Head of caudate nucleus (tissue), 42 donors: ENCODE measurements around the gene RBM26.

Source experiments
- DNase-seq, 42 donors: peaks; one replicate each; pipeline versions ENCODE4 v3.0.0 to v3.0.0-alpha.2; 2020 to 2021; ENCODE audit warnings: mixed read lengths in 7 of 42
- intact Hi-C: fragments of 100-400 bp; cut with DNase I; formaldehyde crosslinking; loops from one replicate; pipeline ENCODE4 v1.15.0; 2022

The RBM26 gene

DNA sequence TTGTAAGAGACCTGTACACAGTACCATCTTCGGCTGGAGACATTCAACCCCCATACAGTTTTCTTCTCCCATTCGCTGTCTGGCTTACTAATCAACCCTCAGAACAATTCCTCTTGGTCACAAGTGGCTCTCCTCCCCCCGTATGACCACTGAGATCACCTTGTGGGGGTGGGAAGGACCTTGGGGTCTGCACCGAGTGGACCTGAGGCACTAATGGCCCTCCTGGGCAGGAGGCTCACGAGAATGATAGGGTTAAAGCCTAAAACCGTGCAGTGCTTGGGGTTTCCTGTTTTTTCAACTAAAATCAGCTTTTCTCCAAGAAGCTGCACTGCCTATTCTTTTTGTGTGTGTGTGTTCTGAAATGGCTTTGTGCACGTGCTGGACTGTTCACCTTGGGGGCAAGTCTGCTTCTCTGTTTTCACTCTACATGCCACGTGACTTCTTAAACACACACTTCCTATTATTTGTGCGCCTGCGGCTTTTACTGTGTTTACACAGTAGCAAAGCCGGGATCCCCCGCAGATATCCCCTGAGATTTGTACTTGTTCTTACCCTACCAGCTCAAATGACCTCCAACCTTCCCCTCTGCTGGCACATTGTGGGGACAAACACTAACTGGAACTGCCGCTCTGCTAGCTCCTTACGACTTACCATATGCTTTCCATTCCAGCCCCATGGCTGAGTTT is 12.3 kb downstream of the RBM26 start:
- intact Hi-C loops, result no loop called here
- no peak for DNase-seq

DNA sequence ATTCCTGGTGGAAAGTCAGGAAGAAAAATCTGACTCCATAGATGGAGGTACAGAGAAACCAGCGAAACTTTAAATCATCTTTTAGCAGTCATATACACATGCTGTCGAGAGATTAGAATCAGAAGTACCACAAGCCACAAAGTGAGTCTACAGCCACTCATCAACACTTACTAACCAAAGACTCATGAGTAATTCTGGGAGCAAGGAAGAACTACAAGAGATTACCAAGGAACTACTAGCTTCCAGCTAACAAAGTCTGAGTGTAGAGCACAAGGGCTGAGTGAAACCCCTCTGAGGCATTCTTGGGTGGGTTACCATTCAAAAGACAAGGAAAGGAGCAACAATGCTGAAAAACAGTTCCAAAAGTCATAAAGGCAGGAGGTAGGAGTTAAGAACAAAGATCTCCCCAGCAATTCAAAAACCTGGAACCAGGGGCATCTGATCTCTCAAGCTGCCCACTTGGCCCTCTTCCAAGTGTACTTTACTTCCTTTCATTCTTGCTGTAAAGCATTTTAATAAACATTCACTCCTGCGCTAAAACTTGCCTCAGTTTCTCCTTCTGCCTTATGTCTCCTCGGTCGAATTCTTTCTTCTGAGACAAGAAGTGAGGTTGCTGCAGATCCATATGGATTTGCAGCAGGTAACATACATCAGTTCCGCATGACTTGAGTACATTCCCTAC is 13.0 kb downstream of the RBM26 start:
- intact Hi-C loops, result no loop called here
- DNase-seq, result no peak

DNA sequence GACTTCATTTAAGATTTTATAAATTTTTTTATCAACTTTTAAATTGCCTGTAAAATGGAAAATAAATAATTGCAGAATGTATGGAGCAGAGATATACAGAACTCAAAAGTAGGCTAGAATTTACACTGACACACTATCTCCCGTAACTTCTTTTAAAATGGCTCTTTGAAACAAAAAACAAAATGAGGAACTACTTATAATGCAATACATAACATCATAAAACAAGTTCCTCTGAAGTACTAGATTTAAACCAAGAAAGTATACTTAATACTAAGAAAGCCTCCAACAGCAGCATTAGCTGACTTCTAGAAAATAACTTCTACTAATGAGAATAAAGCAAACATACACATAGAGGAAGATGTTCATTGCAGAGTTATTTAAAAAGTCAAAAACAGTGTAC is 17.0 kb downstream of the RBM26 start:
- DNase-seq, result no peak
- intact Hi-C loops, result no loop called here

DNA sequence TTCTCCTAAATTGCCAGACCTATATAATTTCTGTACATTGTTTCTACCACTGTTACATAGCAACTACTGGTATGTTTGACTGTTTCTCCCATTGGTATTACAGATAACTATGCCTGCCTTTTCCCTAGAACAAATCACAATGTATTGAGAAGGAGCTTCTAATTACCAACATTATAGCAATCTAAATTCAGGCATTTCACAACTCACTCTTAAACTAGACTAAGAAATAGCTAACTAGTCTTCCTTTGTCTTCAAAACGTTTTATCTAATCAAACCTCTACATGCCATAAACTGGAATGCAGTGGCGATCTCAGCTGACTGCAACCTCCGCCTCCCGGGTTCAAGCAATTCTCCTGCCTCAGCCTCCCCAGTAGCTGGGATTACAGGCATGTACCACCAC is 18.2 kb downstream of the RBM26 start:
- no peak for DNase-seq

DNA sequence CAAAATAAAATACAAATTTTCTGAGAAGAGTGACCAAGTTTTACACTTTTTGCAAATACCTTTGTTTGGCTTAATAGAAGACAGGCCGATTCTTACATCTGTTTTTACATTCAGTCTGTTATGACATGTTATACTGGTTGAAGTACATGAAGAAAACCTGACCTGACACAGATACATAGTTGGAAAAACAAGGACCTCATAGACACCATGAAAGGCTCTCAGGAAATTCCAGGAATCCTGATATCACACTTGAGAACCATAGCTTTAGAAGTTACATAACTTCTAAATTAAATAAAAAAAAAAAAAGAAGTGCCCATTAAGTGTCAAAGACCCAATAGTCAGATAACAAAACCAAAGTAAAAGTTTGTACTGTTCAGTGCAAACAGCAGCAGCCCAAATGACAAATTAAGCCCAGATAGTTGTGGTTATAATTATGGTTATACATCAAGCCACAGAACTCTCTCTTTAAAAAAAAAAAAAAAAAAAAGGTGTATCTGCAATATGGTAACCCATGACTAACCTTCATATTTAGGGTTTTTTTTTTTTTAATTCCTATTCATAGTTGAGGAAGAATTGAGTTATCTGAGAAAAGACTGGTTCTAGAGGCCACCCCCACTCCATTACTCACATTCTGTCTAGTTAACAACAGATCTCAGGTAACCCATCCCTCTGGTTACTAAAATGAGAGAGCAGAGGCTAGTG is 19.8 kb downstream of the RBM26 start:
- DNase-seq, result peak in 4 of 42 donors; percentile 31 to 58 (median 46)
- intact Hi-C loops, result no loop called here

More for the DNA sequence above, 18.2 kb downstream of the RBM26 start:
- intact Hi-C loops, result no loop called here

DNA sequence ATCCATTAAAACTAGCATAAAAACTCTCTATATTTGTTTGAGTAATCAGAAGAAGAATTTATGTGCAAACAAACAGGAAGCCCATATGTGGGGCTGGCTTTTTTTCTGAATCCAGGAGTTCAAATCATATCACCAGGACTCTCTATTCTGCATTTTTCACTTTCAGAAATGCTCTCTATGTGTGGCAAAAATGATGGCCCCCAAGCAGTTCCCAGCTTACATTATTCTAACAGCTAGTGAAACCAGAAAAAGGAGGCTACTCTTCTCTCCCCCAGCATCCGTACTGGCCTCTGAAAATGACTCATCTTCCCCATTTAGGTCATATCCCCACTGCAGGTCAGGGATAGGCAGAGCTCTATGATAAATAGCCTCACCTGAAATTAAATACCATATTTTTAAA is 20.4 kb downstream of the RBM26 start:
- no peak for DNase-seq
- intact Hi-C loops, result no loop called here

DNA sequence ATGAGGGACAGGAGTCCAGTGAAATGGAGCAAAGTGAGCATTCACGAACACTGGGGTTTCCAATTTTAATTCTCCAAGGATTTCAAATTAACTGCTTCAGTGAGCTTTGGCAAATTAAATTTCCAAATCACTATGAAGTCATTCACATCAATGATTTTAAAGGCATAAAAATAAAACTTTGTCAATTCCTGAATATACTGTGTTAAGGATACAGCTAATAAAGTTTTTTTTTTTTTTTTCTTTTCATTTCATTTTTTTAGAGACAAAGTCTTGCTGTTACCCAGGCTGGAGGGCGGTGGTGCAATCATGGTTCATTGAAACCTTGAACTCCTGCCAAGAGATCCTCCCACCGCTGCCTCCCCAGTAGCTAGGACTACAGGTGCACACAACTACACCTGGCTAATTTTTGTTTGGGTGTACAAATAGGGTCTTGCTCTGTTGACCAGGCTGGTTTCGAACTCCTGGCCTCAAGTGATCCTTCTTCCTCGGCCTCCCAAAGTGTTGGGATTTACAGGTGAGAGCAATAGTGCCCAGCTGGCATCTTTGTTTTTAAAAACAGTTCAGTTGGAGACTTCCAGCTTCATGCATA is 21.9 kb downstream of the RBM26 start:
- intact Hi-C loops, result no loop called here
- DNase-seq, result peak in 28 of 42 donors; percentile 6 to 79 (median 44)

DNA sequence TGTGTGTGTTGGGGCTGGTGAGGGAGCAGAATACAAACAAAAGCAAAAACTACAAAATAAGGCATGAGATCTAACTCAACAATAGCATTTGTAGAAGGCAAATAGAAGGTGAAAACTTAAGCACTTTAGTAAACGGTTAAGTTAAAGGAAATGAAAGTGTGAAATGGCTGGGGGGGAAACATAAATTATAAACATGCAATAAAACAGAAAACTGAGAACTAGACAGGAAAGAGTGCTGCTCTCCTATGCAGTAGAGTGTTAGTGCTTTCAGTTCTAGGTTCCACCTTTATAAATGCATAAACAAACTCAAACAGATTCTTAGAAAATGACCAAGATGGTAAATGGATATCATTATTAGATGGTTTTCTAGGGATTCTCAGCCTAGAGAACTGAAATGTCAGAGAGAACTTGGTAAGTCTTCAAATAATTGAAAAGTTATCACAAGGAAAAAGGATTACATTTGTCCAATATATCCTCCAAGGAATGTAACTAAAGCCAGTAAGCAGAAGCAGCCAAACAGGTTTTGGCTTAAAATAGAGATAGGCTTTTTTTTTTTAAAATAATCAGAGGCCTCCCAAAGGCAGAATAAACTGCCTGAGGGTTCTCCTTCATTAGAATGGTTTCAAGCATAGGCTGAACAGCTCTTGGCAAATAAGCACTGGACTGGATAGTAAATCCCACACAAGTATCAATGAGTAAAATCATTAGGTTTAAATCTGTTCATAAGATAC is 23.3 kb downstream of the RBM26 start:
- intact Hi-C loops, result no loop called here

DNA sequence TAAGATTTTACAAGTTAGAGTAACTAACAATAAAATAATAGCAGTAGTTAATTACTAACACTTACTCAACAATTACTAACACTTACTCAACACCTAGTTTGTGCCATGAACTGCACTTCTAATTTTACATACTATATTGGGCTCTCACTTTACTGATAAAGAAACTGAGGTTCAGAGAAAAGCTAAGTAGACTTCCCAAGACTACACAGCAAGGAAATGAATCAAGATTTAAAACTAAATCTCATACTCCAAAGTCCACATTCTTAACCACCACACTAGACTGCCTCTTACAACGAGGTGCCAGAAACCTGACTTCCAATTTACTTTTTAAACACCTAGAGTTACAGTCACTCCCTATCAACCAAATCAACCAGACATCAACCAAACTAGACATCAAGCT is 25.1 kb downstream of the RBM26 start:
- no peak for DNase-seq

More for the DNA sequence above, 23.3 kb downstream of the RBM26 start:
- no peak for DNase-seq

DNA sequence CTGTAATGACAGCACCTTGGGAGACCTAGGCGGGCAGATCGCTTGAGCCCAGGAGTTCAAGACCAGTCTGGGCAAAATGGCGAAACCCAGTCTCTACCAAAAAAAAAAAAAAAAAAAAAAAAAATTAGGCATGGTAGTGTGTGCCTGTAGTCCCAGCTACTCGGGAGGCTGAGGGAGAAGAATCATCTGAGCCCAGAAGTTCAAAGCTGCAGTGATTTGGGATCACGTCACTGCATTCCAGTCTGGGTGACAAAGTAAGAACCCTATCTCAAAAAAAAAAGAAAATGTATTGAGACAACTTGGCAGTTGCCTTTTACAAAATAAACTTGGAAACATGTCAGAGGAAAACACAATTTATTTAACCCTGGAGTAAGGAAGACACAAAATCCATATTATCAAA is 26.8 kb downstream of the RBM26 start:
- DNase-seq, result no peak
- intact Hi-C loops, result no loop called here

More for the DNA sequence above, 25.1 kb downstream of the RBM26 start:
- intact Hi-C loops, result no loop called here

DNA sequence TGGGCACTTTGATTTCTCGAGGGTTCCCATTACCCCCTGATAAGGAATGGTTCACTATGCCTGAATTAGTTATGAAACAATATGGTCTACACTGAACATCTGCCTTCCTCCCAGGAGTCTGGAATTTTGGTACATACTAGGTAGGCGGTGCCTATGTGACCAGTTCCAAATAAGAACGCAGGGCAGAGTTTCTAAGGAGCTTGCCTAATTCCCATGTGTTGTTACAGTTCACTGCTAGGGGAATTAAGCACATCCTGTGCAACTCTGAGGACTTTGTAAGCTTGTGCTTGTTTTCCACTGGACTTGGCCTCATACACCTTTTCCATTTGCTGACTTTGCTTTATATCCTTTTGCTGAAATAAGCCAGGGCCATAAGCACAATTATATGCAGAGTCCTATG is 29.2 kb downstream of the RBM26 start:
- DNase-seq, result no peak
- intact Hi-C loops, result no loop called here

DNA sequence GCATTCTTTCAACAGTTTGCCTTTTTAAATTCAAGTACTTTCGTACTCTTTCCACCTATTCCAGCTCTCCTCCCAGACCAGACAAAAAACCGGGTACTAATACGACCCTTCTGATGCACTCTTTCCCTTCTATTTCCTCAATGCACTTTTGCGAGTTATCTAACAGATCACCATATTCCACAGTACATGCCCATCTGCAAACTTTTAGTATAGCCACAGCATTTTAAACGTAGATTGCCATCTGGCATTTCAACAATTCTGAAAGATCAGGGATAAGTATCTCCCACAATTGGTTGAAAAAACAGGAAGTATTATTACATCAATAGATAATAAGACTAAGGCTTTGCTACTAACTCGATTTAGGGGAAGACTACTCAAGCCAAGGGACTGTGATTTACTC is 31.5 kb downstream of the RBM26 start:
- intact Hi-C loops, result no loop called here

DNA sequence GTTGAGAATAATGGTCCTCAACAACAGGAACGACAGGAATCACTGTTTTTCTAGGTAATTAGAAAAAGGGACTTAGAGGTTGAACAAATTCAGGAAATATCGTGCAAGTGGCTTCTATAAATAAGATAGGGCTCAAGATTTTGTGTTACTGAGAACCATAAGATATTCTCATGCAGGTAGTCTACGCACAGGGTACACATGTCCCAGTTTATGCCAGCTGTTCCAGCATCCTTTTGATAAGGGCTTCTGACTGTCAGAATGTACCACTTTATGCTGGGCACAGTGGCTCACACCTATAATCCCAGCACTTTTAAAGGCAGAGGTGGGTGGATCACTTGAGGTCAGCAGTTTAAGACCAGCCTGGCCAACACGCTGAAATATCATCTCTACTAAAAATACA is 32.1 kb downstream of the RBM26 start:
- intact Hi-C loops, result no loop called here
- no peak for DNase-seq

More for the DNA sequence above, 31.5 kb downstream of the RBM26 start:
- no peak for DNase-seq

DNA sequence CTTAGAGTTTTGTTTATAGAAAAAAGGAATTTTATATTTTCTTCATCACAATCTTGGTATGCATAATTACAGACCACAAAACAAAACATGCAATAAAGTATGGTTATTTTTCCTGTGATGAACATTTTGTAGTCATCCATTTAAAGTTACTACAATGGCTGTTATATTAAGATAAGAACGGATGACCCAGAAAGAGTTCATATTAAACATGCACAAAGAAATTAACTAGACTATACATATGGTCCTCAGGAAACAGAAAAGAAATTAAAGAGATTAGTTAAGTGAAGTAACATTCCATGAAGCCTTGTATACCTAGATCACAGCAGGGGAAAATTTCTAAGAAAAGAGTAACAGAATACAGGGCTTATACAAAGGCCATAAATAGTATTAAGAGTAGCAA is 36.8 kb downstream of the RBM26 start:
- no peak for DNase-seq
- intact Hi-C loops, result no loop called here

DNA sequence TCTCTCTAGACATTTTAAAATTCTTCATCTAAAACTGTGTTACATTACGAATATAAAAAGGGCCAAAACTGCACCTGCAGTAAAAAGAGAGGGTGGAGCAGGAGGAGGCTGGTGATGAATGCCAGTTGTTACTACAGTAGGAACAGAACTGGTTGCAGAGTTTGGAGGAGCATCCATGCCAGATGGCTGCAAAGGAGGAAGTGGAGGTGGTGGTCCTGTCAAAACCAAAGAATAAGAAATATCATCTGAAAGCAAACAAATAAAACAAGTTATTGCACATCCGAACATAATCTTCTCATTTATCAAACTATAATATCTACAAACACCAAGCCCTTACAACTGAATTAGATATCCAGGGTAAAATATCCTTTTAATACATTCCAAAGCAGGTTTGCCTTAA is 40.1 kb downstream of the RBM26 start:
- peak in 4 of 42 donors; percentile 6 to 50 (median 34) for DNase-seq
- intact Hi-C loops, result no loop called here

DNA sequence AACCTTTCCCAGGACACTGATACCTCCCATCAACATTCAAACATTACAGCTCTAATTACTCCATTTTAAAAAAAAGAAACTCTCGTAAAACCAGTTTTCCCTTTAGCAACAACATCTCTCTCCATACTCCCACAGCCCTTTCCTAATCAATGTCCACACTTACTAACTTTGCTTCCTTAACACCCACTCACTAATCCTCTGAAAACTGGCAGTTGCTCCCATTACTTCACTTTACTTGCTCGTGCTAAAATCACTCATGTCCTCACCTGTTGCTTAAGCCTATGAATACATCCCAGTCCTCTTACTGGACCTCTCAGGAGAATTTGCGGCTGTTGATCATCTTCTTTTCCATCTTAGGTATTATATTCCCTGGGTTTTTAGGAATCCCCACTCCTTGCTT is 44.8 kb downstream of the RBM26 start:
- no peak for DNase-seq
- intact Hi-C loops, result no loop called here

DNA sequence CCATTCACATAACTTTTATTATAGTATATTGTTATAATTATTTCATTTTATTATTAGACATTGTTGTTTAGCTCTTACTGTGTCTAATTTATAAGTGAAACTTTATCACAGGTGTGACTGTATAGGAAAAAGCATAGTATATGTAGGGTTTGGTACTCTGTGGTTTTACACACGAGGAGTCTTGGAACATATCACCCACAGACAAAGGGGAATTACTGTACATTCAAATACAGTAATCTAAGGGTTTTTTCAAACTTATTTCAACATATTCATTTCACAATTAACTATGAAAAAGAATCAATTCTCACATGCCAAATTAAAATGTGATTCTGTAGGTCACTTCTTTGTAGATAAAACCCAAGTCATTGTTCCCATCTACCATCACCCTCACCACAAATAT is 46.0 kb downstream of the RBM26 start:
- intact Hi-C loops, result no loop called here

DNA sequence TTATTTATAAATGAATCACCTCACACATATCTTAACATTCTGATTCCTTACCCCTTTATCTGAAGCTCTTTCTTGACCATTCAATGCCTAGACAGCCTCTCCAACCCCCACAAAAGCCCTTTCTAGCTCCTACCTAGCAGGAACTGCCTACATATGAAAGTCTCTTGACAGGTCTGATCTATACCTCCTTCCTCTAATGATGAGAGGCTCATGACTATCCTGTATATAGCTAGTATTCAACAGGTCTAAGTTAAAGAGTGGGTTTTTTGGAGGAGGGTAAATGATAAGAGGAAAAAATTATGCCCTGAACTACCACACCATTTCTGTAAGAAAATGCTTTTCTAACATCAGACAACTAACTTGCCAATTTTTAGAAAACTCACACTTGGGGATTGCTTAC is 47.0 kb downstream of the RBM26 start:
- intact Hi-C loops, result no loop called here

More for the DNA sequence above, 46.0 kb downstream of the RBM26 start:
- no peak for DNase-seq

DNA sequence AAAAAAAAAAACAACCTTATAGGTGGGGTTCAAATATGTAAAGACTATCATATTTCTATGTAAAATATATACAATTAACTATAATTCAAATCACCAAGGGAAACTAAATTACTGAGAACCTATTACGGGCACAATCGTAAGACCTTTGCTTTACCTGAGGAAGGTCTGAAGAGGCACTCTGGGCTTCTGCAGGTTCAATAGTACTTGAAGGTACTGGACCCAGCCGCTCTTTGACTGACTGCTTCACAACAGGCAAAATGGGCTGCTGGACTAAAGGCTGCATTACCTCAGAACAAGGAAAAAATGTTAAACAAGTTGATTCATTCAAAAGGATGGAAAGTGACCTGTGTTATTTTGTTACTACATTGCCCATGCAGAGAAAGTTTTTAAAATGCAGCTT is 51.8 kb downstream of the RBM26 start:
- no peak for DNase-seq
- intact Hi-C loops, result no loop called here

More for the DNA sequence above, 47.0 kb downstream of the RBM26 start:
- DNase-seq, result no peak
